GM12801 (cell line): ENCODE results near the gene EGFR.

Source experiments
- CTCF ChIP-seq: IDR thresholded peaks from one replicate; pipeline ENCODE4 v1.5.1; 2011; ENCODE audit warnings: control low read depth; ENCODE audit not compliant: insufficient read length; ENCODE audit errors: extremely low read depth

Gene EGFR

DNA sequence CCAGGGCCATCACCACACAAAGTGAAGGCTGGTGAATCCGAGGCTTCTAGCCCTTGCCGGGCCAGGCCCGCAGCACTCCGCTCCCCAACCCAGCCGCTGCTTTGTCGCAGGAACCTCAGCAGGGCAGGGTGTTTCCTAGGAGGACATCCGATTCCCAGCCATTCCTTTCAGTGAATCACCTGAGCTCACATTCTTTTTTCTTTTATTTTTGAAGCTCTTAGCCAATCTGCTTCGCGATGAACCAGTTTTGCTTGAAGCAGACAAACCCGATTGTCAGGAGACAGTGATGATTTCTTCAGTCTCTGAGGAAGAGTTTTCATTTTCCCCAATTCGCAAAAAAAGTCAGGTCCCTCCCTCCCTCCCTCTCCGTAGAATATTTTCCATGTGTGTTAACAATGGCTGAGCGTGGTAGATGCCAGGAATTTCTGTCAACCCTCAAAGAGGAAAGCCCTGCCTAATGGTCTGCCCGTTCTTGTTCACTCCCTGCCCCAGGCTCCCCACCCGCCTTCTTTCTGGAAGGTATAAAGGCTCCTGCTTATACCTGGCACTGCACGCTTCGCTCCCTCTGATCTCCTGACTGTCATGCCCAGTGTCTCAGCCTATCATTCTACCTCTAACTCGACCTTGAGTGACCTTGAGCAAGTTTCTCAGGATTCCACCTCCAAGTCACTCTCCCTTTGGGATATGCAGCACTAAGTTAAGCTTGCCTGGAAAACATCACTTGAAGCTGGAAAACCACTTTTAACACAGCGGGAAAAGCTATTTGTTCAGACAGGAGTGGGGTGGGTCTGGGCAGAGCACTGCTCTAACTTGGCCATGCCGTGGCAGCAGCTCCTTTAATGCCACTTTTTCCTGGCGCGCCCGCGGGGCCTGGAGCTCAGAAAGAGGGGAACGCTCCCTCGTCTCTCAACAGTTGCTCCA, 35.1 kb downstream of the EGFR start:
- TF ChIP-seq CTCF: no peak

- TF ChIP-seq CTCF: no peak
These were observed 35.9 kb downstream of the EGFR start for GRCh38 chr7:55054758-55055157.

DNA sequence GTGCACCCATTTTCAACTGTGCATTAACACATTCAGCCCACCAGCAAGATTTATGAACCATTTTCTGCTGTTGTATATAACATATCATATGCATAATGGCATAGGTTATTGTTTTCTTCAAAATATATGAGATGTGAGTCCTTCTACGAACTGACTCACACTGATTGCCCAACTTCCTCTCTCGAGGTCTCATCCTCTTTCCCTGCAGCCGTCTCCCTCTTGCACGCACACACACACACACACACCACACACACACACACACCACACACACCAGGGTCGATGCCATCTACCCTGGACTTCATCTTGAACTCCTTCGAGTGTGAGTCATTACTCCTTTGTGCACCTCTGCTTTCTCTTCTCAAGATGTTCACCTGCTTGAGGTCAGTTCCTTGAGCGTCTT, 36.7 kb downstream of the EGFR start:
- TF ChIP-seq CTCF: no peak

DNA sequence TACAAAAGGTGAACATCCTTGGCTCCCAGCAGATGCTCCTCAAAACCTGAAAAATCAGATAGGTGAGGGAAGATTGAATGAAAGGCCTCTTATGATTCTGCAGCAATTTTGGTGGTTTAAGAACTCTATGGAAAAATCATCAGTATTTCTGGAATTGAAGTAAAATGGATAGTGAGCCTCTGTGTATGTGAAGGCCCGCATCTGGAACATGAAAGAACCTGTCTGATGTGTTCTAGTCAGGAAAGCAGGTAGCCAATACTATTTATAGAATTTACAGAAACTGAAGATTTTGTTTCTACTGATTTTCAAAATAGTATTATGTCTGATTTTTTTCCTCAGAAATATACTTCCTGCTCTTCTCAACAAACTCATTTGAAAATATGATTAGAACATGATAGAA, 37.3 kb downstream of the EGFR start:
- no peak for TF ChIP-seq CTCF

GRCh38 chr7:55056577-55057480, 38.0 kb downstream of the EGFR start:
- no peak for TF ChIP-seq CTCF

- no peak for TF ChIP-seq CTCF
These were observed 39.5 kb downstream of the EGFR start for GRCh38 chr7:55058314-55058713.

DNA sequence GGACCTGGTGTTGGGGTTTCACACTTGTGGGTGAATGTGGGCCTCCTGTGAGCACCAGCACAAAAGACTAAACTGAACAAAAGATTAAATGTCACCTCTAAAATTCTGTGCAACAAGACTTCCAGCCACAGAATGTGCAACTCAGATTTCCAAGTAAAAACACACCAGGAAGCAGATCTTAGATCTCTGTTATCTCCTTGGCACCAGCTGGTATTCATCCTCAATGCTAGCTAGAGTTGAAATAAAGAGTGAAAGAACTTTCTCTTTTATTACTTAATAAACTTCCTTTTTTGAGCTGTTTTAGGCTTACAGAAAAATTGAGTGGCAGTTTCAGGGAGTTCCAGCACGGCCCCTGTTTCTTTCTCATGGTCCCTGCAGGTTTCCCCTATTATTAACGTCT, 40.2 kb downstream of the EGFR start:
- TF ChIP-seq CTCF: no peak
